ENCODE results near the gene NHSL2. TPM values are rescaled to one million over a fixed set of nuclear protein-coding genes. Genes with fewer than 3 reads are reported as not detected.

NHSL2 gene
- total RNA-seq, 1 donor from 2014 or later, result 57.6 TPM

GRCh38 chrX:72083291-72083690 is 172.6 kb downstream of the NHSL2 start:
- Mint-ChIP-seq H3K27me3 (ENCODE audit: unreplicated experiment) (peaks cover 9% of the 10 kb centered on the region), H3K4me3 (ENCODE audit: unreplicated experiment) (peak overlapping the region; percentile 61), H3K27ac (ENCODE audit: unreplicated experiment) (no peak overlapping the region), H3K4me1 (ENCODE audit: unreplicated experiment) (peaks cover 48% of the 10 kb centered on the region), H3K9me3 (ENCODE audit: unreplicated experiment) (no peaks in the 10 kb centered on the region), H3K36me3 (ENCODE audit: low read depth, unreplicated experiment) (peaks cover 14% of the 10 kb centered on the region)
- DNase-seq (ENCODE audit: low spot score), result no peak
- no peak for TF ChIP-seq CTCF (IDR thresholded peaks at IDR 0.05; ENCODE audit: unreplicated experiment)

DNA sequence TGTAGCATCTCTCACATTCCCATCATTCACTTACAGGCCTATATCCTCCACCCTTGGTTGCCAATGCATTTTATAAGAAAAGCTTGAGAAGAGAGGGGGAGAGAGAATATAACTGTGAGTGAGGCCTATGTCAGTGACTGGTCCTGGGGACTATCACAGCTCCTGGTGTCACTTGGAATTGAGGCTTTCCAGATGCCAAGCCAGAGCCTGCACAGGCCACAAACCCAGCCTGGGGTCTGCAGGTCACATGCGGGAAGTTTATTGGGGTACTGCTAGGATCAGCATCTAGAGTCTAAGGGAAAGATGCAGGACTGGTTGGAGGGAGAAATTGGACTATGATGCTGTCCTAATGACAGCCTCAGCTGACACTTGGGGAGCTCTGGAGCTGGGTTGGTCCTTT is 173.5 kb downstream of the NHSL2 start:
- DNase-seq (ENCODE audit: low spot score), result no peak
- no peak for TF ChIP-seq CTCF (IDR thresholded peaks at IDR 0.05; ENCODE audit: unreplicated experiment)
- peaks cover 16% of the 10 kb centered on the region for H3K36me3 Mint-ChIP-seq (ENCODE audit: low read depth, unreplicated experiment)
- no peak overlapping the region for H3K4me3 Mint-ChIP-seq (ENCODE audit: unreplicated experiment)
- H3K27me3 Mint-ChIP-seq (ENCODE audit: unreplicated experiment), result peaks cover 9% of the 10 kb centered on the region
- H3K4me1 Mint-ChIP-seq (ENCODE audit: unreplicated experiment), result peaks cover 45% of the 10 kb centered on the region
- H3K27ac Mint-ChIP-seq (ENCODE audit: unreplicated experiment), result peak overlapping the region; percentile 30
- H3K9me3 Mint-ChIP-seq (ENCODE audit: unreplicated experiment), result no peaks in the 10 kb centered on the region

GRCh38 chrX:72086995-72087394 is 176.3 kb downstream of the NHSL2 start:
- no peak for DNase-seq (ENCODE audit: low spot score)
- peaks cover 24% of the 10 kb centered on the region for H3K4me1 Mint-ChIP-seq (ENCODE audit: unreplicated experiment)
- peak overlapping the region; percentile 74 for H3K27ac Mint-ChIP-seq (ENCODE audit: unreplicated experiment)
- H3K27me3 Mint-ChIP-seq (ENCODE audit: unreplicated experiment), result peaks cover 2% of the 10 kb centered on the region
- TF ChIP-seq CTCF (IDR thresholded peaks at IDR 0.05; ENCODE audit: unreplicated experiment), result no peak
- H3K9me3 Mint-ChIP-seq (ENCODE audit: unreplicated experiment), result no peaks in the 10 kb centered on the region
- peaks cover 9% of the 10 kb centered on the region for H3K36me3 Mint-ChIP-seq (ENCODE audit: low read depth, unreplicated experiment)
- H3K4me3 Mint-ChIP-seq (ENCODE audit: unreplicated experiment), result no peak overlapping the region

- Mint-ChIP-seq H3K4me1 (ENCODE audit: unreplicated experiment) (peaks cover 21% of the 10 kb centered on the region), H3K27ac (ENCODE audit: unreplicated experiment) (no peak overlapping the region), H3K36me3 (ENCODE audit: low read depth, unreplicated experiment) (peaks cover 9% of the 10 kb centered on the region), H3K4me3 (ENCODE audit: unreplicated experiment) (no peak overlapping the region), H3K9me3 (ENCODE audit: unreplicated experiment) (no peaks in the 10 kb centered on the region), H3K27me3 (ENCODE audit: unreplicated experiment) (peaks cover 2% of the 10 kb centered on the region)
- no peak for TF ChIP-seq CTCF (IDR thresholded peaks at IDR 0.05; ENCODE audit: unreplicated experiment)
- no peak for DNase-seq (ENCODE audit: low spot score)
Observed at GRCh38 chrX:72088761-72089160, 178.1 kb downstream of the NHSL2 start.

GRCh38 chrX:72089254-72089653 is 178.6 kb downstream of the NHSL2 start:
- no peak for DNase-seq (ENCODE audit: low spot score)
- no peak overlapping the region for H3K27ac Mint-ChIP-seq (ENCODE audit: unreplicated experiment)

More at GRCh38 chrX:72089254-72089653, 178.6 kb downstream of the NHSL2 start:
- Mint-ChIP-seq H3K4me3 (ENCODE audit: unreplicated experiment) (no peak overlapping the region), H3K36me3 (ENCODE audit: low read depth, unreplicated experiment) (peaks cover 9% of the 10 kb centered on the region), H3K4me1 (ENCODE audit: unreplicated experiment) (peaks cover 16% of the 10 kb centered on the region), H3K27me3 (ENCODE audit: unreplicated experiment) (peaks cover 2% of the 10 kb centered on the region), H3K9me3 (ENCODE audit: unreplicated experiment) (no peaks in the 10 kb centered on the region)
- no peak for TF ChIP-seq CTCF (IDR thresholded peaks at IDR 0.05; ENCODE audit: unreplicated experiment)

Measured in endothelial cell (in vitro differentiated cells).